Activated naive CD4-positive, alpha-beta T cell treated with anti-CD3 and anti-CD28 coated beads, Interleukin-2, amount 10 ng/mL, durations not matched to agents 7 days and 5 days (primary cell): ENCODE measurements around the gene CMSS1.

Experiments
- CTCF ChIA-PET: fragments of 350-600 bp; sonication (Branson Sonifier 250); formaldehyde crosslinking; loops from one replicate; lab custom pipeline; 2021; ENCODE audit warnings: antibody characterized with exemption; lab: Charles Lee
- DNase-seq: peaks from one replicate; pipeline ENCODE4 v3.0.0-alpha.2; 2020
- H3K27ac Mint-ChIP-seq: one replicate; pipeline ENCODE4 v1.8.0; 2021; ENCODE audit warnings: mild to moderate bottlenecking, moderate library complexity, mixed read lengths
- H3K27me3 Mint-ChIP-seq: one replicate; pipeline ENCODE4 v1.8.0; 2021; ENCODE audit warnings: mild to moderate bottlenecking, mixed read lengths
- H3K36me3 Mint-ChIP-seq: one replicate; pipeline ENCODE4 v1.8.0; 2021; ENCODE audit warnings: mixed read lengths
- H3K4me1 Mint-ChIP-seq: one replicate; pipeline ENCODE4 v1.8.0; 2021; ENCODE audit warnings: mixed read lengths
- H3K4me3 Mint-ChIP-seq: one replicate; pipeline ENCODE4 v1.8.0; 2021; ENCODE audit warnings: mild to moderate bottlenecking, moderate library complexity, mixed read lengths
- H3K9me3 Mint-ChIP-seq: one replicate; pipeline ENCODE4 v1.8.0; 2021; ENCODE audit warnings: mixed read lengths

The CMSS1 gene

DNA sequence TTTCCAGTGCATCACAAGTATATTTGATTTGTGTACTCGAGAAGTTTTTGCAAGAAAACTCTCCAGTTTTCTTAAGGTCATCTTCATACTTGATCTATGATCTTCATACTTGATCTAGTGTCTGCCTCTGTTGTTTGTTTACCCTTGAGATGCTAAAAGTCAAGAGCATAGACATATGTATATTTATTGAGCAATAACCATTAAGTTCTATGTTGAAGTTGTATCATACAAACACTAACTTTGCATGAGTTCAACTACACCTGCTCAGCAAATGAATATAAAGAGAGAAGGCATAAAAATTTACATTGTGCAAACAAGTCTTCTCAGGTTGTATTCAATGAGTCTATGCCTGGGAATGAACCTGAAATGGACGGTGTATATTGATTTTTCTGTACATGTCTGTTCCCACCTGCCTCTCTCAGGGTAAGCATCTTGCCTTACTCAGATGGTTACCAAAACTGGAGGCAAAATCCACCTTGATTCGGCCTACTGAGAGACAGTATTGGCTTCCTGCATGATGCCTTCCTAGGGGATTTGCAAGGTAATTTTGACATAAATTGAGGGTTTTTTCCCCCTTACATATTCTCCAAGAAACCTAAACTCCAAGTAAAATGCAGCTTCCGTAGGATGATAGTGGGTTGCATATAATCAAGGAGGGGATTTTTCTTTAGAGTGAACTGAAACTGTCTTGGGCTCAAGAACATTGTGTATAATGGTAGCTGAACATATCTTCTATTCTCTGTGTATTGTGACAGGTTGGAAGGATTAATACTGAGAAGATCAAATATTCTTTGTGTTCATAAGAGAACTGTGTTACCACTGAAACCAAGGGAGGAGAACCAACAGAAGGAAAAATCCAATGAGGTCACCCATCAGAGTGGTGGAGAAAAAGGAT, 186.2 kb downstream of the CMSS1 start:
- DNase-seq = no peak
- Mint-ChIP-seq H3K27ac (no peak overlapping the region), H3K27me3 (no peaks in the 10 kb centered on the region), H3K4me1 (no peaks in the 10 kb centered on the region), H3K4me3 (no peak overlapping the region), H3K36me3 (no peaks in the 10 kb centered on the region), H3K9me3 (no peaks in the 10 kb centered on the region)
- CTCF ChIA-PET = interaction anchor here (1.2 kb wide), 1 partner anchor 65 kb away, joined by 3 read pairs; no protein-coding TSS in a partner anchor

DNA sequence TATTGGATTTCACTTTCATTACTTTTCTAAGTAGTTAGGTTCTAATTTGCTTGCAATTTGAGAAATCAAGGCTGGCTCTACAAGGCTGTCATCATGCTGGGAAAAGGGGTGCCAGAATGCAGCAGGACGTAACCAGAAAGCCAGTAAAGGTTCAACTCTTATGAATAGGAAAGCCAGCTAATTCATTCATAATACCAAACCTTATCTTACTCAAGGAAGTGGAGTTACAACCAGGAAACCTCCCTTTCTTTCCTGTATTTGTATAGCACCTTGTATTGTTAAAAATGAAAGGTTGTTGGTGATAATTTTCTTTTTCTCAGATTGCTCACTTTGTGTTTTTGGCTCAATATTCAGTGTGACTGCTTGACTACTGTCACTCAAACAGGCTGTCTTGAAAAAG, 187.3 kb downstream of the CMSS1 start:
- no peaks in the 10 kb centered on the region for H3K36me3 Mint-ChIP-seq
- H3K4me1 Mint-ChIP-seq = no peaks in the 10 kb centered on the region
- no peaks in the 10 kb centered on the region for H3K9me3 Mint-ChIP-seq
- no peak overlapping the region for H3K4me3 Mint-ChIP-seq
- CTCF ChIA-PET = interaction anchor here (1.2 kb wide), 1 partner anchor 64 kb away, joined by 3 read pairs; no protein-coding TSS in a partner anchor
- DNase-seq = no peak
- H3K27ac Mint-ChIP-seq = no peak overlapping the region
- no peaks in the 10 kb centered on the region for H3K27me3 Mint-ChIP-seq

DNA sequence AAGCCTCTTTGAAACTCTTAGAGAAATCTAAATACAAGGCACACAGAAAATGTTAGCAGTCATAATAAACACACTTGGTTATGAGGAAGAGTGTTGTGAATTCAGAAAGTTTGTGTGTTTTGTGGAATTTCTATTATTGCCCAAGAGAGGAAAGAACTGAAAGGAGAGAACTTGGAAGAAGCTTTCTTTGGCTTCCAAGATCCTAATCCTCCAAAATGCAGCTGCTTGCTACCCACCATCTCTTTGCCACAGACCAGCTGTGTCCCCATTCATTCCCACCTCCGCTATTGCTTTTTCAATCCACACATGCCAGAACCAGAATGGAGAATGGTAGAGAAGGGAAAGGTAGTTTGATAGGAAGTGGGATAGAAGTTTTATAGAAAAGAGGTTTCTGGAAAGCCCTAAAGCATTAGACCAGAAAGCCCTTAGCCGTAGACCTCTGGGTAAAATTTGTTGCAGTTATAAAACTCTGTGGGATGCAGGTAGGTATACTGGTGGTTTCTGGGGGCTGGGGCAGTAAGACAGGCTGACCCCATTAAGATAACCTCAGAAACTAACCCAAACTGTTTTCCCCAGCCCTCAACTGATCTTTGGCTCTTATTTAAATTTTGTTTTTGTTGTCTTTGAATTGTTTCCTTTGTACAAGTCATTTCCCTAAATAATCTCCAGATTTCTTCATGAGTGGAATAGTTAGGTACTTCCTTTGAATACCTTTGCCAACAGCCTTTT, 188.2 kb downstream of the CMSS1 start:
- H3K36me3 Mint-ChIP-seq = peaks cover under 1% of the 10 kb centered on the region
- H3K4me3 Mint-ChIP-seq = no peak overlapping the region
- CTCF ChIA-PET = no interaction called here
- H3K27me3 Mint-ChIP-seq = no peaks in the 10 kb centered on the region
- H3K4me1 Mint-ChIP-seq = no peaks in the 10 kb centered on the region
- no peak for DNase-seq
- H3K9me3 Mint-ChIP-seq = no peaks in the 10 kb centered on the region
- no peak overlapping the region for H3K27ac Mint-ChIP-seq

DNA sequence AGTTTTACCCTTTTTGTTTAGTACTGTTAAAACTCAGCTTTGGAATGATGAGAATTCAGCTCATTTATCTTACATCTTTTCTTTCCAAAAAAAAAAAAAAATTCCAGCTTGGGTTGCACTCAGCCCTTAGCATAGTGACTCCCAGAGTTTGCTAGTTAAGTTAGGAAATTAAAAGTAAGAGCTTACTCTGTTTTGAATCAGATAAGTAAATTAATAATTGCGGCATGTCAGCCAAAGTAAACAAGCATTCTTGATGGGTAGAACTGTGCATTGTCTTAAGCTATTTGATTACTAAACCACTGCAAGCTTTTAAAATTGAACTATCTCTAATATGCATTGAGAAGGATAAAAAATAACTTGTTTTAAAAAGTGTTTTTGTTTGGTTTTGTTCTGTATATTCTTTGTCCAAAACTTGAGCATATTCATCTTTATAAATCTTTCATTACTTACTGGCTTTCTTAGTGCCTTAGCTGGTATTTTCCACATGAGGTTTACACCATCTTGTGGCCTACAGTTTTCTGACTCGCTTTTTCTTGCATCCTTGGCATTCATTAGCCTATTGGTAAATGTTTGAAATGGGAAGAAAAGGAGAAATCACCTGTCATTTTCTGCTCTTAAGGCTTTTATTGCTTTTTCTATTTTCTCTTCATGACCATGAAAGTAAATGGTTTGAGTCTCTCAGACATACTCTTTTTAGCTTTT, 189.1 kb downstream of the CMSS1 start:
- no peaks in the 10 kb centered on the region for H3K4me1 Mint-ChIP-seq
- CTCF ChIA-PET = interaction anchor here (0.6 to 0.7 kb wide), 2 partner anchors 164 to 210 kb away, joined by 3 to 4 read pairs; no protein-coding TSS in a partner anchor
- H3K27me3 Mint-ChIP-seq = no peaks in the 10 kb centered on the region
- DNase-seq = no peak
- H3K27ac Mint-ChIP-seq = no peak overlapping the region
- H3K9me3 Mint-ChIP-seq = no peaks in the 10 kb centered on the region
- no peak overlapping the region for H3K4me3 Mint-ChIP-seq
- peaks cover 4% of the 10 kb centered on the region for H3K36me3 Mint-ChIP-seq

DNA sequence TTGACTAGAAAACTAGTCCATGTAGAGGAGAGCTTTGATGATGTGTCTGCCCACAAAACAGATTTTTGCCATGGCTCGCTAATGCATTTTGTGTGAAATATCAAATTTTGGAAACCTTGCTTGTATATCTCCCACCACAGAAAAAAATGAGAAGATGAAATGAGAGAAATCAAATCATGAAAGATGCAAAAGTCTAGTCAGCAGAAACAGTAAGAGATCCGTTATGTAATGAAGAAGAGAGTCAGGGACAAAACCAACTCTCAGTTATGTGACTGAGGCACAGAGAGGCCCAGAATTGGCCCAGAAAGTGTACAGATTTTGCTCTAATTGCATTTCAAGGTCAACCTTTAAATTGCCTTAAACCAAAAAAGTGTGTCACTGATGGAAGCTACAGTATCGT, 189.7 kb downstream of the CMSS1 start:
- DNase-seq = no peak

DNA sequence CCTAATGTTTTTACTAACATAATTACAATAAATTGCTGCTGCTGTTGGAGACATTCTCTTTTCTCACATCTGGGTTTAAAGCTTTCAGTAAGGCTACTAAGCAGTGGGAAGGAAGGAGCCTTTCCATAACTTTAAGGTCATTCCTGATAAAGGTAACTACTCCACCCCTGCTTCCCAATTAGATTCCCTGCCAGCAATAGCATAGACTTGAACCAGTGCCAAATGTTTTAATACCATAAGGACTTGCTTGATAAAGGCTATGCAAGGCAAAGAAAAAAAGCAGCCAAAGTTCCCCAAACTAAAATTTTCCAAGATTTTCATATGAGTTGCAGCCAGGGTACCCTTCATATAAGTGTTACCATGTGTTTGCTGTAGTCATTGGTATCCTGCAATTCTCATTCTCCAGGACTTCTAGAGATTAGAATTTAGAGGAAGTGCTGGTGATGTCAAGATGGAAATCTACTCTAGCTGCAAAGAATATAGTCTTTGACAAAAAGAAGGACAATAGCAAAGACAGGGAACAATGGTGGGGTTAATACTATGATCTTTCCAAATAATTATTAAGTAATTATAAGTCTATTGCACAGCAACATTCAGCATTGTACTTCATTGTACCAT, 190.5 kb downstream of the CMSS1 start:
- Mint-ChIP-seq H3K4me1 (no peaks in the 10 kb centered on the region), H3K36me3 (peaks cover 4% of the 10 kb centered on the region), H3K4me3 (no peak overlapping the region), H3K9me3 (no peaks in the 10 kb centered on the region), H3K27ac (no peak overlapping the region), H3K27me3 (no peaks in the 10 kb centered on the region)
- DNase-seq = no peak
- CTCF ChIA-PET = no interaction called here

More for the DNA sequence above, 189.7 kb downstream of the CMSS1 start:
- no peaks in the 10 kb centered on the region for H3K4me1 Mint-ChIP-seq
- CTCF ChIA-PET = interaction anchor here (0.6 kb wide), 1 partner anchor 209 kb away, joined by 3 read pairs; no protein-coding TSS in a partner anchor
- no peaks in the 10 kb centered on the region for H3K27me3 Mint-ChIP-seq
- no peak overlapping the region for H3K27ac Mint-ChIP-seq
- H3K36me3 Mint-ChIP-seq = peaks cover 4% of the 10 kb centered on the region
- H3K4me3 Mint-ChIP-seq = no peak overlapping the region
- no peaks in the 10 kb centered on the region for H3K9me3 Mint-ChIP-seq

DNA sequence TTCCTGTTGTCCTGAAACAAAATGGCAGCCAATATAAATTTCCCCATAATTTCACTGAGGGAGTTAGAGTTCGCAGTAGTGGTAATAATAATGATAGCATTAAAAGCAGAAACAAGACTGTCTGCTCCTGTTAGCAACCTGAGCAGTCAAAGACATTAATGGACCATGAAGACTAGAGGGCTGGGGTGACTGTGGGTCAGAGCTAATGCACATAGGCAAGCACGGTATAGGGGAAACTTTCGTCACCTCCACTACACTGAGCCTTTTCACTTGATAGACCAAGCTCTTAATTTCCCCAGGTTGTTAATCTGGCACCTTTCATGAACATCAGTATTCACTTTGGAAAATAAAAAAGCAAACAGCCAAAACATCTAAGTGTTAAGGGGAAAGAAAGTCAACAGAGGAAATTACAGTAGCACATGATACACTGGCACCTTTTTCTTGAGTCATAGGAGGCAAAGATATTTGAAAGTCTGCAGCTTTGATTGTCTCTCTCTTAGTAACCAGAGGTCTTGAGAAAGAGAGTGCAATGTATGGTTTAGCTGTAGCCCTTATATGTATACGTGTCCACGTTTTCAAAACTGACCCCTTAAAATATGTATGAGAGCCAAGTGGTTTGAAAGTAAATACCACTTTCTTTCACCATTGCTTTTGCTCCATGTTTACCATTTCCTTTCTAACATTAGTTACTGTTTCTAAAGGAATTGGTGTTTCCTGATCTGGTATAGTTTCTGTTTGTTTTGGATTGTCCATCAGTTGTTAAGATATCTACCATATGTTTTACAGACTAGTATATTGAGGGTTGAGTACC, 191.8 kb downstream of the CMSS1 start:
- no peaks in the 10 kb centered on the region for H3K4me1 Mint-ChIP-seq
- peaks cover 4% of the 10 kb centered on the region for H3K36me3 Mint-ChIP-seq
- no peak overlapping the region for H3K4me3 Mint-ChIP-seq
- no peaks in the 10 kb centered on the region for H3K27me3 Mint-ChIP-seq
- H3K27ac Mint-ChIP-seq = no peak overlapping the region
- H3K9me3 Mint-ChIP-seq = no peaks in the 10 kb centered on the region
- CTCF ChIA-PET = no interaction called here
- no peak for DNase-seq

DNA sequence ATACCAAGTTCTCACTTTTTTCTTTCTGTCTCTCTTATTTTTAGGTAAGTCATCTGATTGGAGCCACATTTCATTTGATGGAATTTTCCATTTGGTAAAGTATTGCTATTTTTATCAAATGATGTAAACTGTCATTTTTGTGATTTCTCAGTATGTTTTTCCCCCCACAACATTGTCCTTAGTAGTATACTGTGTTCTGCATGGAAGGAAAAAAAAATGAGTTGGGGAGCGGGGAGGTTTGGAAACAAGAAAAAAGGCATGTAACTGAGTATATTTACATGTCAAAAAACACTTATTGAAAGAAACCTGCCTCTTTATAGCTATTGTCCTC, 192.4 kb downstream of the CMSS1 start:
- peaks cover under 1% of the 10 kb centered on the region for H3K9me3 Mint-ChIP-seq
- no peak overlapping the region for H3K4me3 Mint-ChIP-seq
- peaks cover 4% of the 10 kb centered on the region for H3K36me3 Mint-ChIP-seq
- no peaks in the 10 kb centered on the region for H3K4me1 Mint-ChIP-seq
- CTCF ChIA-PET = no interaction called here
- DNase-seq = no peak
- H3K27me3 Mint-ChIP-seq = no peaks in the 10 kb centered on the region
- no peak overlapping the region for H3K27ac Mint-ChIP-seq

DNA sequence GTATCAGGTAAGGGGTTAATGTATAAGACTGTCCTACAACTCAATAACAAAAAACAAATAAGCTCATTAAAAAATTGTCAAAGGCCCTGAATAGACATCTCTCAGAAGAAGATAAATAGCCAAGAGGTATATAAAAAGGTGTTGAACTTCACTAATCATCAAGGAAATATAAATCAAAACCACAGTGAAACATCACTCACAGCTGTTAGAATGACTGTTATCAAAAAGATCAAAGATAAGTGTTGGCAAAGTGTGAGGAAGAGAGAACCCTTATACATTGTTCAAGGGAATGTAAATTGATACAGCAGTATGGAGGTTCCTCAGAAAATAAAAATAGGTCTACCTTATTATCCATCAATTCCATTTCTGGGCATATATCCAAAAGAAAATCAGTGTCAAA, 201.1 kb downstream of the CMSS1 start:
- Mint-ChIP-seq H3K27ac (no peak overlapping the region), H3K27me3 (no peaks in the 10 kb centered on the region), H3K4me3 (no peak overlapping the region), H3K9me3 (peaks cover 3% of the 10 kb centered on the region), H3K36me3 (no peaks in the 10 kb centered on the region), H3K4me1 (no peaks in the 10 kb centered on the region)
- CTCF ChIA-PET = no interaction called here
- no peak for DNase-seq

DNA sequence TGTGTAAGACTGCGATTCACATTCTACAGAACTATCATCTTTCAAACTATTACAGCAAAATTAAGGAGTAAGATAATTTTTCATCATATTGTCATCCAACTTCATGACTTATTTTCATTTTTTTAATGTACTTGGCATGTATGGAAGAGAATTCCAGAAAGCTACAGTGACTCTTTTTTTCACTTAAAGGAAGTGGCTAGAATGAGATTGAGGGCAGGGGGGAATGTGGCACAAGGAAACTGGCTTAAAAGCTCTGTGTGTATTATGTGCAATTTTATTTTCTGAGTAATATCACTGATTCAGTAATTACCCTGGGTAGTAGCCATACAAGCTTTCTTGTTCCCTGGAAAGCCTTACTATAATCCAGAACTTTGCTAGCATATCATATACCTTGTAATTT, 202.1 kb downstream of the CMSS1 start:
- Mint-ChIP-seq H3K9me3 (peaks cover 3% of the 10 kb centered on the region), H3K4me1 (no peaks in the 10 kb centered on the region), H3K4me3 (no peak overlapping the region), H3K27me3 (no peaks in the 10 kb centered on the region), H3K27ac (no peak overlapping the region), H3K36me3 (no peaks in the 10 kb centered on the region)
- CTCF ChIA-PET = no interaction called here
- DNase-seq = no peak

DNA sequence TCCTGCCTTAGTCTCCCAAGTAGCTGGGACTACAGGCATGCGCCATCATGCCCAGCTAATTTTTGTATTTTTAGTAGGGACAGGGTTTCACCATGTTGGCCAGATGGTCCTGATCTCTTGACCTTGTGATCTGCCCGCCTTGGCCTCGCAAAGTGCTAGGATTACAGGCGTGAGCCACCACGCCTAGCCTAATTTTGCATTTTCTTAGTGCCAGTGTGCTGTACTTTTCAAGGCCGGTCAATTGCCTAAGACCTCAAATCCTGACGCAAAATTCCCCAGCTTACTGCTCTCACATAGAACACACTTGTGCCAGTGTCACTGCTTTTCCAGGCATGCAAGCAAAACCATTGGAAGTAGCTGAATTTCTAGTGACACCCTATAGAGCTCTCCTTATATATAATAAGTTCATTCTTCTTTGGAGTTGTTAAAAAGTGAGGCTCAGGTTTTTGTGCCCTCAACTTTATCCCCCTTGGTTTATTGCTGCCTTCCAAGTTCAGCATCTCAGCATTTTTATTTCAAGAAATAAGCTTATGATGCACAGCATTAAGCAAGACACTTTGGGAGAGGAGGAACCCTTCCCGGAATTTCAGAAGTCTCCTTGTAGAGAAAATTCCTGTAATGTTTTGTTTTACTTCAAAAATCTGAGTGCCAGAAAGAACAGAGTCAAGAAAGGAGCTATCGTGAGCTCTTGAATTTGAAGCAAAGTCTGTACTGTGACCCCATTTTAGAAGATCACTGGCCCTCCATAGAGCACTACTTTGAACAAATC, 203.4 kb downstream of the CMSS1 start:
- no peaks in the 10 kb centered on the region for H3K4me1 Mint-ChIP-seq
- DNase-seq = no peak
- no peak overlapping the region for H3K4me3 Mint-ChIP-seq
- CTCF ChIA-PET = interaction anchor here (1.0 kb wide), 1 partner anchor 8 kb away, joined by 3 read pairs; no protein-coding TSS in a partner anchor
- no peak overlapping the region for H3K27ac Mint-ChIP-seq
- H3K27me3 Mint-ChIP-seq = no peaks in the 10 kb centered on the region
- no peaks in the 10 kb centered on the region for H3K36me3 Mint-ChIP-seq
- H3K9me3 Mint-ChIP-seq = no peaks in the 10 kb centered on the region

DNA sequence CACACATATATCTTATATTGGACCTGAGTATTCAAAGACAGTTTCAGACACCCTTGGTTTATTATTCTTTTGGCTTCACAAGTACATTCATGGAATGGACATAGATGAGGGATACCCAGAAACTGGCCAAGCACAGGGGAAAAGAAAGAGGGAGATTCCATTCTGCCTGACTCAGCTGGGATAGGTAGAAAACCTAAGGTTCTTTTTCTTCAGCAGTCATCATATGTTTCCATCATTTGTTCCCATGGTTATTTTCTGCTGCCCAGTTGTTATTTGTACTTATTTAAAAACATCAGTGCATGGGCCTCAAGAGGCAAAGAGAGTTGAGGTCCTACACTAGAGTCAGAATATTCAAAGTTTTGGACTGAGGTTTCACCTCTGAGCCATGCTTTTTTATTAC, 204.8 kb downstream of the CMSS1 start:
- Mint-ChIP-seq H3K4me1 (no peaks in the 10 kb centered on the region), H3K9me3 (no peaks in the 10 kb centered on the region), H3K27me3 (no peaks in the 10 kb centered on the region), H3K27ac (no peak overlapping the region), H3K36me3 (no peaks in the 10 kb centered on the region), H3K4me3 (no peak overlapping the region)
- CTCF ChIA-PET = no interaction called here
- no peak for DNase-seq

DNA sequence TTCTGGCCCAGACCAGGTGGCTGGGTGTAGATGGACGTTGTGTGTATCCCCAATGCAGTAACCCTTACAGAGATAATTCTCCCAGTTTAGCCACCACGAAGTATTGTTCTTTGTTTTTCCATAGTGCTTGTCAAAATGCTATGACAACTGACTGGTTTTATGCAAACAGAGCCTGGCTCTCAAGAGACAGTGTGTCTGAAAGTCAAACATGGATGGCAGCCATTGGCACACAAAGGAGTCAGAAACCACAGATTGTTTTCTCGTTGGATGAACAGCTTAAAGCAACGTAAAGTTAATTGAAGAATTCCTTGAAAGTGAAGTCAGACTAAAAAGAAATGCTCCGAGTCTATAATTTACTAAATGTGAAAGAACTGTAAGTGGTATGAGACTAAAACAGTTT, 205.5 kb downstream of the CMSS1 start:
- CTCF ChIA-PET = no interaction called here
- H3K27ac Mint-ChIP-seq = no peak overlapping the region
- DNase-seq = no peak

More for the DNA sequence above, 205.5 kb downstream of the CMSS1 start:
- H3K4me3 Mint-ChIP-seq = no peak overlapping the region
- H3K4me1 Mint-ChIP-seq = no peaks in the 10 kb centered on the region
- H3K9me3 Mint-ChIP-seq = no peaks in the 10 kb centered on the region
- no peaks in the 10 kb centered on the region for H3K36me3 Mint-ChIP-seq
- no peaks in the 10 kb centered on the region for H3K27me3 Mint-ChIP-seq
